ENCODE data around the gene TUBE1. TPM values are rescaled to one million over a fixed set of nuclear protein-coding genes. Genes with fewer than 3 reads are reported as not detected.
"Not testable (repeated sequence)": the region's sequence is repeated elsewhere in the genome, so short reads cannot be mapped to it uniquely, and the experiment has no call there.

The TUBE1 gene
- total and polyA plus RNA-seq, 2 experiments from 2014 or later, result 26.3 to 27.7 TPM

DNA sequence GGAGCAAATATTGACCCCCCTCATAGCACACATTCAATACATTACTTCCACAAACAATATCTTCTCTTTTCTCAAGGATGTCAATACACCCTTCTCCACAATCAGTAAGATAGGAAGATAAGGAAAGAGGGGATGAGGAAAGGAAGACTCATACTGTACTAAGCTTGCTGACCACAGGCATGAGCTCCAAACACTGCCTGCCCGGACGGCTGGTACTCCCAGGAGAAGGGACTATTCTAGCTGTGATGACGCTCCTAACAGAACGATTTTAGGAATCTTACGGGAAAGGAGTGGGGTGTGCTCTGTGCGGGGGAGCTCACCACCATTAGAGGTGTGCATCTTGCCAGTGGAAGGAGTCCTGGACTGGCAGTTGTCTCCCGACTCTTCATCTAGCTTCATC is 37.3 kb downstream of the TUBE1 start (continued):
- TF ChIP-seq, protein P1, sequence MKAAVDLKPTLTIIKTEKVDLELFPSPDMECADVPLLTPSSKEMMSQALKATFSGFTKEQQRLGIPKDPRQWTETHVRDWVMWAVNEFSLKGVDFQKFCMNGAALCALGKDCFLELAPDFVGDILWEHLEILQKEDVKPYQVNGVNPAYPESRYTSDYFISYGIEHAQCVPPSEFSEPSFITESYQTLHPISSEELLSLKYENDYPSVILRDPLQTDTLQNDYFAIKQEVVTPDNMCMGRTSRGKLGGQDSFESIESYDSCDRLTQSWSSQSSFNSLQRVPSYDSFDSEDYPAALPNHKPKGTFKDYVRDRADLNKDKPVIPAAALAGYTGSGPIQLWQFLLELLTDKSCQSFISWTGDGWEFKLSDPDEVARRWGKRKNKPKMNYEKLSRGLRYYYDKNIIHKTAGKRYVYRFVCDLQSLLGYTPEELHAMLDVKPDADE (IDR thresholded peaks at IDR 0.05), result no peak
- TF ChIP-seq CREB1 (CRISPR knock-in tag; IDR thresholded peaks at IDR 0.05; ENCODE audit: low read depth) (no peak), JUNB (IDR thresholded peaks at IDR 0.05; ENCODE audit: unreplicated experiment) (no peak)

DNA sequence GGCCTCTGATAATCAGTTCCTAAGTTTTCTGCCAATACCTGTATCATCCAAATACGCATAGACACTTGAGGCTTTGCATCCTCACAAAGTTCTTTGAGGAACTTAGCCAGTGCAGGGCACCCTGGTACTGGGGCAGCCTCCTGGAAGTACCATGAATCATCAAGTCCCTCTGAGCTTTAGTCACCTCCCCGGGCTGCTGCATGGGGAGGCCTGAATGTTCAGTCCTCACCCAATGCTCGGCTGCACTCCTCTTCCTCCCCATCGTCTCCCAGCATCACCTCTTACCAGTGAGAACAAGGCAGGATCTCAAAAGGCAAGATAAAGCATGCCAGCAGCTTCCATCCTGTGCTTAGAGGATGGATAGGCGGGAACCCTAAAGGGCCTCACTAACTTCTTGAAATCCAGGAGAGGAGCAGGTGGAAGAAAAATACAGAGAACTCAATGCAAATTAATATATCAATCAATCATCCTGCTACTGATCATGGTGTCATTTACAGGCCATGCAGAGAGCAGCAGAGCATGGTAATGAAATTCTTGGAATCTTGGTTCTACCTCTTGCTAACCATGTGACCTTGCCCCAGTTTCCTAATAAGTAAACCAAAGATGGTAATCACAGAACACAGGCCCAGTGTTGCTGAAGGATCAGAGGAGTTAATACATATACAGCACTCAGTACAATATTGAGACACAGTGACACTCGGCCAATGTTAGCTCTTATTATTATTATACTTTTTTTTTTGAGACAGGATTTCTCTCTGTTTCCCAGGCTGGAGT is 38.1 kb downstream of the TUBE1 start:
- H3K79me2 ChIP-seq (replicated peaks; ENCODE audit: insufficient read depth), result no peaks in the 10 kb centered on the region

DNA sequence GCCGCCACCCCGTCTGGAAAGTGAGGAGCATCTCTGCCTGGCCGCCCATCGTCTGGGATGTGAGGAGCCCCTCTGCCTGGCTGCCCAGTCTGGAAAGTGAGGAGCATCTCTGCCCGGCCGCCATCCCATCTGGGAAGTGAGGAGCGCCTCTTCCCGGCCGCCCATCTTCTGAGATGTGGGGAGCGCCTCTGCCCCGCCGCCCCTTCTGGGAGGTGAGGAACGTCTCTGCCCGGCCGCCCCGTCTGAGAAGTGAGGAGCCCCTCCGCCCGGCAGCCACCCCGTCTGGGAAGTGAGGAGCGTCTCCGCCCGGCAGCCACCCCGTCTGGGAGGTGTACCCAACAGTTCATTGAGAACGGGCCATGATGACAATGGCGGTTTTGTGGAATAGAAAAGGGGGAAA is 39.8 kb downstream of the TUBE1 start:
- DNase-seq (ENCODE audit: low spot score); H3K27me3 ChIP-seq (ENCODE audit: insufficient read depth); H3K9me3 Mint-ChIP-seq; H3K79me2 ChIP-seq (replicated peaks; ENCODE audit: insufficient read depth); H3K9me2 ChIP-seq (ENCODE audit: insufficient read depth); H3K27ac ChIP-seq (ENCODE audit: low read depth); ATAC-seq; H3K4me1 ChIP-seq (ENCODE audit: insufficient read depth); H3K4me3 ChIP-seq; H3K27me3 Mint-ChIP-seq (ENCODE audit: insufficient read depth, low read depth, poor library complexity); H2AFZ ChIP-seq; H3K27ac Mint-ChIP-seq; H3K4me2 ChIP-seq; H3K4me1 Mint-ChIP-seq; H3F3A ChIP-seq (replicated peaks; ENCODE audit: low read depth); H3K4me3 Mint-ChIP-seq; H4K20me1 ChIP-seq (replicated peaks; ENCODE audit: insufficient read depth); H3K36me3 ChIP-seq (ENCODE audit: insufficient read depth); H3K36me3 Mint-ChIP-seq (ENCODE audit: low read depth): not testable (repeated sequence)

More for the DNA sequence above, 38.1 kb downstream of the TUBE1 start:
- DNase-seq (ENCODE audit: low spot score) (no peak), ATAC-seq (no peak)
- no peaks in the 10 kb centered on the region for H3K36me3 Mint-ChIP-seq (ENCODE audit: low read depth)
- H3K27ac Mint-ChIP-seq, result no peak overlapping the region
- Histone ChIP-seq H3F3A (replicated peaks; ENCODE audit: low read depth) (no peaks in the 10 kb centered on the region), H3K4me2 (no peak overlapping the region), H3K4me3 (no peak overlapping the region), H3K4me1 (ENCODE audit: insufficient read depth) (no peaks in the 10 kb centered on the region), H3K9me2 (ENCODE audit: insufficient read depth) (no peaks in the 10 kb centered on the region), H2AFZ (no peak overlapping the region), H3K27me3 (ENCODE audit: insufficient read depth) (no peaks in the 10 kb centered on the region), H3K36me3 (ENCODE audit: insufficient read depth) (no peaks in the 10 kb centered on the region), H4K20me1 (replicated peaks; ENCODE audit: insufficient read depth) (no peaks in the 10 kb centered on the region), H3K27ac (ENCODE audit: low read depth) (no peak overlapping the region)
- no peak overlapping the region for H3K4me3 Mint-ChIP-seq
- peaks cover 6% of the 10 kb centered on the region; the same call in 1 of the 3 replicates for H3K9me3 Mint-ChIP-seq
- TF ChIP-seq, protein P1 (IDR thresholded peaks at IDR 0.05), result no peak
- peaks cover 2% of the 10 kb centered on the region for H3K27me3 Mint-ChIP-seq (ENCODE audit: insufficient read depth, low read depth, poor library complexity)
- H3K4me1 Mint-ChIP-seq, result no peaks in the 10 kb centered on the region

DNA sequence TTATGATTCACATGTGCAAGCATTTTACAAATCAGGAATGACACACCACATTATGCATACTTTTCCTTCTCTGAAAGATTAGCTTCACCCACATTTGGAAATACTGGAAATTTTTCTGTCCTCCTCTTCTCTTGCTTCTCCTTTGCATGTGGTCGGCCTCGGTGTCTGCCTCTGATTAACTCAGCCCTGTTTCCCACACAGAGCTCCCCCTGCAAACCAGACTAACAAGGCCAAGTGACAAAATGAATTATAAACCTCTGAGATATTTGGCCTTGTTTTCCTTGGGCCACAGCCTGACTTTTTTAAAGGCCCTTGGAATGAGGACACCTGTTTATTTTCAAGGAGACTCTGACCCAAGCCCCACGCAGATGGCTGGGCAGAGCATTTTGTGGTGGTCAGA is 42.4 kb downstream of the TUBE1 start:
- H3K4me1 ChIP-seq (ENCODE audit: insufficient read depth), result 0 out of 2 replicates have a peak, but pooled peaks cover 3% of the 10 kb centered on the region
- H3K4me1 Mint-ChIP-seq, result peaks cover 15% of the 10 kb centered on the region
- no peaks in the 10 kb centered on the region for H3K27me3 ChIP-seq (ENCODE audit: insufficient read depth)
- no peak overlapping the region for H2AFZ ChIP-seq
- H3K4me3 ChIP-seq, result no peak overlapping the region
- ATAC-seq, result no peak
- H3K4me3 Mint-ChIP-seq, result no peak overlapping the region
- TF ChIP-seq ZNF331 (CRISPR knock-in tag; IDR thresholded peaks at IDR 0.05; ENCODE audit: low read depth) (no peak), STAT1 (IDR thresholded peaks at IDR 0.05; ENCODE audit: unreplicated experiment) (no peak), ZNF114 (CRISPR knock-in tag; IDR thresholded peaks at IDR 0.05) (no peak), NANOG (IDR thresholded peaks at IDR 0.05; ENCODE audit: borderline replicate concordance) (no peak), JUNB (IDR thresholded peaks at IDR 0.05; ENCODE audit: unreplicated experiment) (no peak), CREB1 (CRISPR knock-in tag; IDR thresholded peaks at IDR 0.05; ENCODE audit: low read depth) (no peak), EZH2 (IDR thresholded peaks at IDR 0.05; ENCODE audit: low read depth, unreplicated experiment) (no peak)
- TF ChIP-seq, protein P2, sequence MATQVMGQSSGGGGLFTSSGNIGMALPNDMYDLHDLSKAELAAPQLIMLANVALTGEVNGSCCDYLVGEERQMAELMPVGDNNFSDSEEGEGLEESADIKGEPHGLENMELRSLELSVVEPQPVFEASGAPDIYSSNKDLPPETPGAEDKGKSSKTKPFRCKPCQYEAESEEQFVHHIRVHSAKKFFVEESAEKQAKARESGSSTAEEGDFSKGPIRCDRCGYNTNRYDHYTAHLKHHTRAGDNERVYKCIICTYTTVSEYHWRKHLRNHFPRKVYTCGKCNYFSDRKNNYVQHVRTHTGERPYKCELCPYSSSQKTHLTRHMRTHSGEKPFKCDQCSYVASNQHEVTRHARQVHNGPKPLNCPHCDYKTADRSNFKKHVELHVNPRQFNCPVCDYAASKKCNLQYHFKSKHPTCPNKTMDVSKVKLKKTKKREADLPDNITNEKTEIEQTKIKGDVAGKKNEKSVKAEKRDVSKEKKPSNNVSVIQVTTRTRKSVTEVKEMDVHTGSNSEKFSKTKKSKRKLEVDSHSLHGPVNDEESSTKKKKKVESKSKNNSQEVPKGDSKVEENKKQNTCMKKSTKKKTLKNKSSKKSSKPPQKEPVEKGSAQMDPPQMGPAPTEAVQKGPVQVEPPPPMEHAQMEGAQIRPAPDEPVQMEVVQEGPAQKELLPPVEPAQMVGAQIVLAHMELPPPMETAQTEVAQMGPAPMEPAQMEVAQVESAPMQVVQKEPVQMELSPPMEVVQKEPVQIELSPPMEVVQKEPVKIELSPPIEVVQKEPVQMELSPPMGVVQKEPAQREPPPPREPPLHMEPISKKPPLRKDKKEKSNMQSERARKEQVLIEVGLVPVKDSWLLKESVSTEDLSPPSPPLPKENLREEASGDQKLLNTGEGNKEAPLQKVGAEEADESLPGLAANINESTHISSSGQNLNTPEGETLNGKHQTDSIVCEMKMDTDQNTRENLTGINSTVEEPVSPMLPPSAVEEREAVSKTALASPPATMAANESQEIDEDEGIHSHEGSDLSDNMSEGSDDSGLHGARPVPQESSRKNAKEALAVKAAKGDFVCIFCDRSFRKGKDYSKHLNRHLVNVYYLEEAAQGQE (IDR thresholded peaks at IDR 0.05; ENCODE audit: unreplicated experiment), result no peak
- TF ChIP-seq, protein P1 (IDR thresholded peaks at IDR 0.05), result no peak
- no peak for DNase-seq (ENCODE audit: low spot score)
- no peaks in the 10 kb centered on the region for H3K36me3 ChIP-seq (ENCODE audit: insufficient read depth)
- peaks cover 6% of the 10 kb centered on the region; the same call in 1 of the 3 replicates for H3K9me3 Mint-ChIP-seq
- H4K20me1 ChIP-seq (replicated peaks; ENCODE audit: insufficient read depth), result no peaks in the 10 kb centered on the region
- peaks cover 4% of the 10 kb centered on the region for H3K27me3 Mint-ChIP-seq (ENCODE audit: insufficient read depth, low read depth, poor library complexity)
- H3K79me2 ChIP-seq (replicated peaks; ENCODE audit: insufficient read depth), result no peaks in the 10 kb centered on the region
- no peaks in the 10 kb centered on the region for H3F3A ChIP-seq (replicated peaks; ENCODE audit: low read depth)
- H3K27ac ChIP-seq (ENCODE audit: low read depth), result no peak overlapping the region
- H3K4me2 ChIP-seq, result no peak overlapping the region
- peaks cover 3% of the 10 kb centered on the region; the same call in 1 of the 2 replicates for H3K9me2 ChIP-seq (ENCODE audit: insufficient read depth)
- no peak overlapping the region for H3K27ac Mint-ChIP-seq
- H3K36me3 Mint-ChIP-seq (ENCODE audit: low read depth), result no peaks in the 10 kb centered on the region
